Mesothelial cell of epicardium (in vitro differentiated cells): ENCODE results near the gene KRTAP10-4. TPM values are rescaled to one million over a fixed set of nuclear protein-coding genes. Genes with fewer than 3 reads are reported as not detected.

Experiments used
- DNase-seq, 2 experiments: peaks; one replicate each; pipeline ENCODE4 v3.0.0; 2021; ENCODE audit warnings: low spot score in 2 of 2; ENCODE audit not compliant: unreplicated experiment in 2 of 2
- H3K27ac Mint-ChIP-seq: 2 replicates; pipeline ENCODE4 v1.8.0; 2021; ENCODE audit warnings: mixed read lengths
- H3K27me3 Mint-ChIP-seq: 2 replicates; pipeline ENCODE4 v1.8.0; 2021; ENCODE audit warnings: low read depth, mixed read lengths
- H3K36me3 Mint-ChIP-seq: 2 replicates; pipeline ENCODE4 v1.8.0; 2021; ENCODE audit warnings: mixed read lengths
- H3K4me1 Mint-ChIP-seq: 2 replicates; pipeline ENCODE4 v1.8.0; 2021; ENCODE audit warnings: mixed read lengths
- H3K4me3 Mint-ChIP-seq: 2 replicates; pipeline ENCODE4 v1.8.0; 2021; ENCODE audit warnings: mild to moderate bottlenecking, moderate library complexity, mixed read lengths
- H3K9me3 Mint-ChIP-seq: 2 replicates; pipeline ENCODE4 v1.8.0; 2021; ENCODE audit warnings: mixed read lengths
- CTCF ChIP-seq: fragments of 200-600 bp; sonication (generic); IDR thresholded peaks from one replicate; pipeline ENCODE4 v1.5.0; 2021; ENCODE audit warnings: antibody characterized with exemption; ENCODE audit not compliant: unreplicated experiment
- total RNA-seq: library from RNA; stranded (reverse); gene quantifications from 3 replicates; pipeline ENCODE4 v1.2.1, GENCODE V29; 2021

KRTAP10-4 gene
- total RNA-seq, 1 donor from 2014 or later: not detected

- H3K36me3 Mint-ChIP-seq: no peaks in the 10 kb centered on the region
- peaks cover 50% of the 10 kb centered on the region for H3K9me3 Mint-ChIP-seq
- no peak overlapping the region for H3K4me3 Mint-ChIP-seq
- no peaks in the 10 kb centered on the region for H3K27me3 Mint-ChIP-seq
- no peaks in the 10 kb centered on the region for H3K4me1 Mint-ChIP-seq
- no peak for DNase-seq
- H3K27ac Mint-ChIP-seq: no peak overlapping the region
- TF ChIP-seq CTCF: no peak
These were observed 46.4 kb downstream of the KRTAP10-4 start for GRCh38 chr21:44619886-44620285.

- Mint-ChIP-seq H3K27me3 (no peaks in the 10 kb centered on the region), H3K4me3 (no peak overlapping the region), H3K36me3 (no peaks in the 10 kb centered on the region), H3K4me1 (no peaks in the 10 kb centered on the region), H3K27ac (no peak overlapping the region), H3K9me3 (peaks cover 52% of the 10 kb centered on the region)
- no peak for DNase-seq
- no peak for TF ChIP-seq CTCF
These were observed 50.0 kb downstream of the KRTAP10-4 start for GRCh38 chr21:44623575-44623974.

Other genes starting within 250 kb of the KRTAP10-4 start
- gene CFAP410, start 234.3 kb upstream of the KRTAP10-4 start, total RNA-seq: 27.6 to 34.0 TPM (median 32.0 TPM) in 3 replicates
- 0.09 to 0.16 TPM (median 0.09 TPM) in 3 replicates for gene TRPM2, start 220.1 kb upstream of the KRTAP10-4 start, total RNA-seq
- gene LRRC3, start 118.2 kb upstream of the KRTAP10-4 start, total RNA-seq: 10.9 to 11.9 TPM (median 11.8 TPM) in 3 replicates
- not detected in 3 replicates for gene KRTAP10-1, start 33.5 kb upstream of the KRTAP10-4 start, total RNA-seq
- not detected in 3 replicates for gene KRTAP10-2, start 22.2 kb upstream of the KRTAP10-4 start, total RNA-seq
- not detected in 3 replicates for gene KRTAP10-3, start 14.9 kb upstream of the KRTAP10-4 start, total RNA-seq
- not detected in 3 replicates for gene KRTAP10-5, start 6.9 kb downstream of the KRTAP10-4 start, total RNA-seq
- not detected in 3 replicates for gene KRTAP10-6, start 18.8 kb downstream of the KRTAP10-4 start, total RNA-seq
- not detected in 3 replicates for gene KRTAP10-7, start 26.9 kb downstream of the KRTAP10-4 start, total RNA-seq
- not detected in 3 replicates for gene KRTAP10-8, start 38.4 kb downstream of the KRTAP10-4 start, total RNA-seq
- not detected in 3 replicates for gene KRTAP10-9, start 53.4 kb downstream of the KRTAP10-4 start, total RNA-seq
- gene KRTAP10-10, start 63.6 kb downstream of the KRTAP10-4 start, total RNA-seq: not detected in 3 replicates
- gene KRTAP10-11, start 72.7 kb downstream of the KRTAP10-4 start, total RNA-seq: not detected in 3 replicates
- gene KRTAP12-4, start 80.9 kb downstream of the KRTAP10-4 start, total RNA-seq: not detected in 3 replicates
- gene KRTAP12-3, start 84.2 kb downstream of the KRTAP10-4 start, total RNA-seq: not detected in 3 replicates
- gene KRTAP12-2, start 93.2 kb downstream of the KRTAP10-4 start, total RNA-seq: not detected in 3 replicates
- not detected in 3 replicates for gene KRTAP12-1, start 108.4 kb downstream of the KRTAP10-4 start, total RNA-seq
- not detected in 3 replicates for gene KRTAP10-12, start 123.4 kb downstream of the KRTAP10-4 start, total RNA-seq
- 0.09 to 0.11 TPM (median 0.11 TPM) in 3 replicates for gene TSPEAR, start 137.8 kb downstream of the KRTAP10-4 start, total RNA-seq
- gene UBE2G2, start 228.1 kb downstream of the KRTAP10-4 start, total RNA-seq: 95.4 to 102 TPM (median 97.2 TPM) in 3 replicates
- 82.2 to 84.5 TPM (median 83.9 TPM) in 3 replicates for gene SUMO3, start 244.3 kb downstream of the KRTAP10-4 start, total RNA-seq